HG03575 (cell line): ENCODE results near the gene TEFM.
"Not testable (repeated sequence)": the region's sequence is repeated elsewhere in the genome, so short reads cannot be mapped to it uniquely, and the experiment has no call there.

Source experiments
- ATAC-seq: cut with Tn5 transposase; IDR thresholded peaks from one replicate; pipeline ENCODE4 v1.9.1; 2021; ENCODE audit not compliant: unreplicated experiment, insufficient number of reproducible peaks, low FRiP score; ENCODE audit errors: extremely low read depth

TEFM gene

DNA sequence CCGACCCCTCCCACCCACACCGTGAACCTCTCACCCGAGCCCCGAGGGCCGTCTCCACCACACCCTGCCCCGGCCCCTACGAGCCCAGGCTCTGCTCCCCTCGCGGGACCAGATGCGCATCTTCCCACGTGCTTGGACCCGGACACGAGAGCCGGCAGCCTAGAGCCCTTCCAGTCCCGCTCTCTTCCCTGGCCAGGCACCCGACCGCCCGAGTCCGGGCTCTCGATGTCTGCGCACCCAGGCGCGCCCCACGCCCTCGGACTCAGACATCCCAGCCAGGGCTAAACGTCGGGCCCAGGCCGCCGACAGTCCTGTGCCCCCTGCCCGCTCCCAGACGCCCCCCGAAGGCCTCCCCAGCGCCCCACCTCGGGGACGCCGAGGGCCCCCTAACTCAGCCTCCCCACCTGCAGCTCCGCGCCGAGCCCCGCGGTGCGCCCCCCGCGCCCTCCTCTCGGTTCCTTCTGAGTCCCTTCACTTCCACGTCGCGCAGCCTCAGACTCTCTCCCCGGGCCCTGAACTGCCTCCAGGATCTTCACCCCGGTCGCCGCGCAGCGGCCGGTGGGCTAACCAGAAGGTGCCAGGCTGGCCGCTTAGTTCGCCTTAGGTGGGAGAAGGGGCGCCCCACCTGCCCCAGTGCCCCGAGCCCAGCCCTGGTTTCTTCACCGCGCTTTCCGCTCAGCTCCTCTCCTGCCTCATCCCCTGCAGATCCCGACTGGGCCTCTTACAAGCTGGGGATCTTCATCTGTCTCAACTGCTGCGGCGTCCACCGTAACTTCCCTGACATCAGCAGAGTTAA is 16.4 kb upstream of the TEFM start:
- ATAC-seq = no peak

DNA sequence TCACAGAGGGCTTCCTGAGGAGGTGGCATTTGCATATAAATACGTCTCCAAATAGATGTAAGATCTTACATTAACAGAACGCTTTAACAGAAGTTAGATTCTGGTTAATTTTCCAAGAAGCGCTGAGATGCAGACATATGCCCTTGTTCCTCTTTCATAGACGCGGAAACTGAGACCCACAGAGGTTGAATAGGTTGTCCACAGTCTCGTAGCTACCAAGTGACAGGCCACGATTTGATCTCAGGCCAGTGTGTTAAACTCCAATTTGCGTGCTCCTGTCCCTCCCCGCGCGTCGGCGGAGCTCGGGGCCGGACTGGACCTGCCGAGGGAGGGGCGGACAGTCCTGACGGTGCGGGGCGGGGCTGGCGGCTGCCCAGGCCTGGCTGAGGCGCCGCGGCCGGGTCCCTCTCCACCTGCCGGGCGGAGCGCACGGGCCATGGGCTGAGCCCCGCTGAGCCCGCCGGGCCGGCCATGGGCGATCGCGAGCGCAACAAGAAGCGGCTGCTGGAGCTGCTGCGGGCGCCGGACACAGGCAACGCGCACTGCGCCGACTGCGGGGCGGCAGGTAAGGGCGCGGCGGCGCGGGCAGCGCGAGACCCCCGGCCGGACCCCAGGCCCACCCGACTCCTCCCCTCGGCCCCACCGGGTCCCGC is 15.6 kb upstream of the TEFM start, which contains the start of gene ADAP2:
TSS of gene ADAP2 (plus strand) at position 402 of the 653 bp plus-strand sequence. CDS start at position 472, 70 bp downstream.
- no peak for ATAC-seq

DNA sequence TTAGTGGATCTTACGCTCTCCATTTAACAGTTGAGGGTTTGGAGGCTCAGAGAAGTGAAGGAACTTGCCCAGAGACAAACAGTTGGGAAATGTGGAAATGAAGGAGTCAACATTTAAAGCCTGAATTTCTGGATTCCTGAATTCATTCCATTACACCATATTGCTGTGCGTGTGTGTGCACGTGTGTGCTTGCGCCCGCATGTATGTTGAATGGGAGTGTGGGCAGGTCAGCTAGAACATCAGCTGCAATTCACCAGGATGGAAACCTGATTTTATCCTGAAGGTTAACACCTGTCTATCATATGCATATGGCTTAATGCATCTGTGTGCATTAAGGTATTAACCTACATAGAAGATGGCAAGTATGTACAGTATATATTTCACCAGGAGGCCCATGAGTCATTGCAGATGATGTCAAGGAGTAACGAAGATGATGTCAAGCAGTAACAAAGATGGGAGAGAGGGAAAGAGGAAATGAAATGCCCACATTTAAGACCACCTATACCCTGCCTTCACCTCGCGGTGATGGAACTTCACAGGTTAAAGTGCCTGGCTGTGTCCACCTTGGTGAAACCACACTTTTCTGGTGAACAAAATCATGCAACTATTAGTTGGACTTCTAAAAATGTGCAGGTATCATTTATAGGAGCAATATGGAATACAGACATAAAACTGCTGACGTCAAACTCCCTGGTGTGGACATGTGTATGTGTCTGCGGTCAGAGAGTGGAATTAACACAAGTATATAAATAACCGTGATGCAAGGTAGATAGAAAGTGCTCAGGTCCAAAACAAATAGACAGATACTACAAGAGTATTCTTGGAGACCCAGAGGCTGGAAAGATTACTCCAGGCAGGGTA is 14.9 kb upstream of the TEFM start:
- ATAC-seq = no peak

DNA sequence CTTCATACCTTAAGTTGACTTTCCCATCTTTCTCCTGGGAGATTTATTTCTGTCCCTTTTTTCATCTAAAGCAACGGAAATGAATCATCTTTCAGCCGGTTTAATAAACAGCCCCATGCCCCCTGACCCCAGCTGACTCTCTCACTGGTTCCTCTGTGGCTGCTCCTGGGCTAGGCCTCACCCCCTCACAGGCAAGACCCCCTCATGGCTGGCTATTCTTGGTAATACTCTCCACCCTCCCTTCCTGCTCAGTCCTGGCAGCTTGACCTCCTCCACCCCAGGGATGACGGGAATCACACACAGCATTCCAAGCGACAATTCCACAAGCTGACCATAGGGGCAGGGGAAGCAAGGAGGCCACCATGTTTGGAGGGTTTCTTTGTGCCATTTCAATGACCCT is 14.2 kb upstream of the TEFM start:
- ATAC-seq = no peak

DNA sequence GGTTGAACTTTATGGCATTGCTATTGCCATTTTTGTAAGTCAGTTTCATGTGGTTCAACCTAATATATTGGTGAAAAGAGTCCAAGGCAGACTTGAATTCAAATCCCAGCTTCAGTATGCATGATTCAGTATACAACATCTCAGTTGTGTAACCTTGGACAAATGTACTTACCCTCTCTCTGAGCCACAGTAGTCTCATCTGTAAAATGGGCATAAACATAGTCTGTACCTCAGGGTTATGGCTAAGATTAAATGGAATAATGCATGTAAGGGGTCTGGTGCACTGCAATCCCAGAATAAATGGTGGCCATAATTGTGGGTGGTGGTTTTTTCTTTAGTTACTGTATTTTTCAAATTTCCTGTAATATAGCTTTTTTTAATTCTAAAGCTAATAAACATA is 11.0 kb upstream of the TEFM start:
- no peak for ATAC-seq

DNA sequence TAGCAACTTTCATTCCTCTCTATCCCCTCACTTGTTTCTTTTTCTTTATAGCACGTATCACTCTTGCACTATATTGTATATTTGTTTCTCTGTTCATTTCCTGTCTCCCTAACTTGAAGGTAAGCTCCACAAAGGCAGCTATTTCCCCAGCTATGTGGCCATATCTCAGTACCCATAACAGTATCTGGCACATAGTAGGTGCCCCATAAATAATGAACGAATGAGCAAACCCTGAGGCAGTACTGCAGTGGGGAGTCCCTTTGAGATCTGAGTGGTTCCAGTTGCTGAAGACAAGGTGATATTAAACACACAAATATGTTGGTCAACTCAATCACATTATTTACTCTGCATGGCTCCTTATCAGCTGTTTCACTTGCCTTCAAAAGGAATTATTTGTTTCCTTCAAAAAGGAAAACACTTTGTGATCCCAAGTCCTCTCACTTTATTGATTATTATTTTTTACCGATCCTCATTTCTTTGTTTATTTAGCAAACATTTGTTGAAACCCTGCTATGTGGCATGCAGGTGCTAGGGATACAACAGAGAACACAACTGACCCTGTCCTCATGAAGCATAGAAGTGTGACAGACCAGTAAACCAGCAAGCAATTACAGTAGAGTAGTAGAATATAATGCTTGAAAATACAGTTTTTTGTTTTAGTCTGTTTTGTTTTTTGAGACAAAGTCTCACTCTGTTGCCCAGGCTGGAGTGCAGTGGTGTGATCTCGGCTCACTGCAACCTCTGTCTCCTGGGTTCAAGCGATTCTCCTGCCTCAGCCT is 10.0 kb upstream of the TEFM start:
- no peak for ATAC-seq

DNA sequence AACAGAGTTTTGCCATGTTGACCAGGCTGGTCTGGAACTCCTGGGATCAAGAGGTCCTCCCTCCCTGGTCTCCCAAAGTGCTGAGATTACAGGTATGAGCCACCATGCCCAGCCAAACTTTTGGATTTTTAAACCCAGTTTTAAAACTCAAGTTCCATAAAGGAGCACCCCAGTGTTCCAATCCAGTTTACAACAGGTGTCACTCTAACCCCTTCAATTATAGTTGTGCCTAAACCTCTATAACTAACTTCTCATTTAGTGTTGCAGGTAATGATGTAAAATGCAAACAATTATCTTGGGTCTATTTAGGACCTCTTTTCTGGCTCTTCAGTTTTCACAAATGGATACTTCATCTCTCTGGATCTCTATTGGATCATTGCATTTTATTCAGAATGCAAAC is 7.9 kb upstream of the TEFM start:
- no peak for ATAC-seq

DNA sequence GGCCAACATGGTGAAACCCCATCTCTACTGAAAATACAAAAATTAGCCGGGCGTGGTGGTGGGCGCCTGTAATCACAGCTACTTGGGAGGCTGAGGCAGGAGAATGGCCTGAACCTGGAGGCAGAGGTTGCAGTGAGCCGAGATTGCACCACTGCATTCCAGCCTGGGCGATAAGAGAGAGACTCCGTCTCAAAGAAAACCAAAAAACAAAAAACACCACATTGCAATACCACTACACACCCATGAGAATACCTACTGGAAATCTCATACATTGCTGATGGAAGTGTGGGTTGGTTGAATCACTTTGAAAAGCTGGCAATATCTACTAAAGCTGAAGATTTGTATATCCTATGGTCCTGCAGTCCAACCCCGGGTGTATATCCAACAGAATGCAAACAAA is 4.1 kb upstream of the TEFM start:
- ATAC-seq = not testable (repeated sequence)

DNA sequence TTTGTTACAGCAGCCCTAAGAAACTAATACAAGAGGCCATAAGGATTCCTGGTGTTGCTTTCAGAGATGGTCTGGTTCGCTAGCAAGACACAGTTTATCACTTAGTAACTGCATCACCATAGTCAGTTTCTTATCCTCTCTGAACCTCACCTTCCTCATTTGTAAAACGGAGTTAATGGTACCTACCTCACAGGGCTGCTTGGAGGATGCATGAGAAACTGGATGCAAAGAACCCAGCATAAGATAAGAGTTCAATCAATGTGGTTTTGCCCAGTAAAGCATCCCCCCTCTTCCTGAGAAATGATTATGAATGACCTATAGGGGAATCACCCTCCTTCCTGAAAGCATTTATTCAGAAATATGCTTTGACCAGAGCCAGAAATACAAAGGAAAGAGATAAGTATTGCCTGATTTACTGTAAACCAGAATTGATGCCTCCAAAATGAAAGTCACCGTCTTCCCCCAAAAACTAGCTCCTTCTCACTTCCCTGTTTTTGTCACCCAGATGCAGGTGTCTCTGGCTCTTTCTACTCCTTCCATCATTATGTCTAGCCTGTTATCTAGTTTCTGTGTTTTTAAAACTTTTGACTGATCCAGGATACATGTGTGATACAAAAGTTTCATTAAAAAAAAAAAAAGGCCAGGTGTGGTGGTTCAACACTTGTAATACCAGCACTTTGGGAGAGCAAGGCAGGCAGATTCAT is 2.8 kb upstream of the TEFM start:
- no peak for ATAC-seq

DNA sequence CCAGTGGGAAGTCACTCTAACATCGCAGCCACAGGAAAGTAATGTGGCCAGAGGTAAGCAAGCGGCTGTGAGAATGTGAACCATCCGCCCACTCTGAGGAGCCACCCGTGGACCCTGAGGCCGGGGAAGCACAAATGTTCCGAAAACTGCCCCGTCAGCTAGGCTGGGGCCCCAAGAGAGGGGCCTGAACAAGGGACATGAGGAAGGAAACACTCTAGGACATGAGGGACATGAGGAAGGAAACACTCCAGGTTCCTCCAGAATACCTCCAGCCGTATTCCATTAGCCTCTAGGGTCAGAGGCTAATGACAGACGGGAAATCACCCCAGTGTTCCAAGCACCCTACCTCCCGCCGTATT is 317 bp downstream of the TEFM start:
- ATAC-seq = no peak

DNA sequence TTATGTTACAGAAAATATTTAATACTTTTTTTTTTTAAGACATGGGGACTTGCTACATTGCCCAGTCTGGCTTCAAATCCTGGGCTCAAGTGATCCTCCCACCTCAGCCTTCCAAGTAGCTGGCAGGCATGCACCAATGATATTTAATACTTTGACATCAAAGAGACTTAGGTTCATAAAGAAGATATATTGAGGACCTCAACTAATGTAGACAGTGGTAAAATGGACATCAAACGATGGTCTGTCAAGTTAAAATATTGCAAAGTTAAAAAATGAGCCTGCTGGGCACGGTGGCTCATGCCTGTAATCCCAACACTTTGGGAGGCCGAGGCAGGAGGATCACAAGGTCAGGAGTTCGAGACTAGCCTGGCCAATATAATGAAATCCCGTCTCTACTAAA is 8.7 kb downstream of the TEFM start:
- no peak for ATAC-seq

DNA sequence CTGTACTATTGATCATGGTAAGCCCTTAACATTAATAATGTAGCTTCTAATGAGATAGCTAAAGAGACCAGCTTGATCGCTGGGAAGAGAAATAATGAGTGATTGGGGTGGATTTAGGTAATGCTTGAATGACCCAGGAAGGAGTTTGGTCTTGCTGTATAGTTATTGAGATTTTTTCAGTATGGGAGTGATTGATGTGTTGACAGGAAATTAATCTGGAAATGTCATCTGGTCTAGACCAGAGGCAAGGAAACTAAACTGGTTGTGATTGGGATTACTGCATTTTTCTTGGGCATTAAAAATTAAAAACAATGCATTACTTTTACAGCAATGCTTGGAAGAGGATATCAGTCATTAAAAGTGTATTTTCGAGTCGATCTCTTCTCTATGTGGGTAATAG is 11.8 kb downstream of the TEFM start:
- no peak for ATAC-seq

DNA sequence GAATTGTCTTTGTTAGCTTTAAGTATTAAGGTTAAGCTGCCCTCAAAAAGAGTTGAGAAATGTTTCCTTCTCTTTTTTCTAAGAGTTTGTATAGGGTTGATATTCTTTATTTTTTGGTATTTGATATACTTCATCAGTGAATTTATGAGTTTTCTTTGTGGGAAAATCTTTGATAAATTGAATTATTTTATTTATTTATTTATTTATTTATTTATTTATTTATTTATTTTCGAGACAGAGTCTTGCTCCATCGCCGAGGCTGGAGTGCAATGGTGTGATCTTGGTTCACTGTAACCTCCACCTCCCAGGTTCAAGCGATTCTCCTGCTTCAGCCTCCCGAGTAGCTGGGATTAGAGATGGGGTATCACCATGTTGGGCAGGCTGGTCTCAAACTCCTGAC is 19.9 kb downstream of the TEFM start:
- ATAC-seq = no peak

DNA sequence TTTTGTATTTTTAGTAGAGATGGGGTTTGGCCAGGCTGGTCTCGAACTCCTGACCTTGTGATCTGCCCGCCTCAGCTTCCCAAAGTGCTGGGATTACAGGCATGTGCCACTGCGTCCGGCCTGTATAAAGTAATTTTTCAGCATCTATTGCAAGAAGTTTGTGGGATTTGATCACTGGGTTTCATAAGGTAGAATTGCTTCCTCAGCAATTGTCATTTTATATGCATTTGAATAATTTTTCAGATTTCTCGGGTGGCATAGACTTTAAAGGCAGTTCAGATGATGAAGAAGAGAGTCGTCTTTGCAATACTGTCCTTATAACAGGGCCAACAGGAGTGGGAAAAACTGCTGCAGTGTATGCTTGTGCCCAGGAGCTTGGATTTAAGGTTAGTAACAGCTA is 37.0 kb downstream of the TEFM start:
- no peak for ATAC-seq

DNA sequence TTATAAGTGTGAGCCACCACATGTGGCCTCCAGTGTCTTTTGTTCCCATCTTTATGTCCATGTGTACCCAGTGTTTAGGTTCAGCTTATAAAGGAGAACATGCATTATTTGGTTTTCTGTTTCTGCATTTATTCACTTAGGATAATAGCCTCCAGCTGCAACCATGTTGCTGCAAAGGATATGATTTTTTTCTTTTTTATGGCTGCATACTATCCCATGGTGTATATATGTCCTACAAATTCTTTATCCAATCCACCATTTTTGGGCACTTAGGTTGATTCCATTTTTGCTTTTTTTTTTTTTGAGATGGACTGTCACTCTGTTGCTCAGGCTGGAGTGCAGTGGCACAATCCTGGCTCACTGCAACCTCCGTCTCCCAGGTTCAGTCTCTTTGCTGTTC is 41.4 kb downstream of the TEFM start:
- ATAC-seq = no peak

DNA sequence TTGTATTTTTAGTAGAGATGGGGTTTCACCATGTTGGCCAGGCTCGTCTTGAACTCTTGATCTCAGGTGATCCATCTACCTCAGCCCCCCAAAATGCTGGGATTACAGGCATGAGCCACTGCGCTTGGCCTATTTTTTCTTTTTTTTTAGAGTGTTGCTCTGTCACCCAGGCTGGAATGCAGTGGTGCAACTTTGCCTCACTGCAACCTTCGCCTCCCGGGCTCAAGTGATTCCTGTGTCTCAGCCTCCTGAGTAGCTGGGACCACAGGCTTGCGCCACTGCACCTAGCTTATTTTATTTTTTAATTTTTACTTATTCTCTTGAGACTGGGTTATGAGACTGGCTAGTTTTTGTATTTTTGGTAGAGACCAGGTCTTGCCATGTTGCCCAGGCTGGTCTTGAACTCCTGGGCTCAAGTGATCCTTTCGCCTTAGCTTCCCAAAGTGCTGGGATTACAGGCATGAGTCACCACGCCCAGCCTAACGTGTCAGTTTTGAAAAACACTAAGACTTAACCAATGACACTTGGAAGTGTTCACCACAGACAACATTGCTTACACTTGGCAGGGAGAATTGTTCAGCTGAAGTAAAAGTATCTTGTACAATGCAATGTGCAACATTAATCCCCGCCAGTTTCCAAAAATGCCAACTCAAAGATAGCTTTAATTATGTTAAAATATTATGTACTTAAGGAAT is 47.3 kb downstream of the TEFM start:
- ATAC-seq = no peak

DNA sequence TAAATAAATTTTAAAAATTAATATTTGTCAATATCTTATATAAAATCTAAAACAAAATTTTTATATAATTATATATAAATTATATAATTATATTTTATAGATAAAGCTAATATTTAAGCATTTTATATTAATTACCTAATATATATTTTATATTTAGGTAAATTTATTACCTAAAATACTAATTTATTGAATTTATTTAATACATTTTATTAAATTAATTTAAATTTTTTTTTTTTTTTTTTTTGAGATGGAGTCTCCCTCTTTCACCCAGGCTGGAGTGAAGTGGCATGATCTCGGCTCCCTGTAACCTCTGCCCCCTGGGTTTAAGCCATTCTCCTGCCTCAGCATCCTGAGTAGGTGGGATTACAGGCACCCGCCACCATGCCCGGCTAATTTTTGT is 51.9 kb downstream of the TEFM start:
- ATAC-seq = no peak
